ENCODE data around the gene SSR1.
"Not testable (repeated sequence)": the region's sequence is repeated elsewhere in the genome, so short reads cannot be mapped to it uniquely, and the experiment has no call there.

The SSR1 gene

GRCh38 chr6:7316658-7317533 is 3.9 kb upstream of the SSR1 start:
- DNase-seq: no peak

DNA sequence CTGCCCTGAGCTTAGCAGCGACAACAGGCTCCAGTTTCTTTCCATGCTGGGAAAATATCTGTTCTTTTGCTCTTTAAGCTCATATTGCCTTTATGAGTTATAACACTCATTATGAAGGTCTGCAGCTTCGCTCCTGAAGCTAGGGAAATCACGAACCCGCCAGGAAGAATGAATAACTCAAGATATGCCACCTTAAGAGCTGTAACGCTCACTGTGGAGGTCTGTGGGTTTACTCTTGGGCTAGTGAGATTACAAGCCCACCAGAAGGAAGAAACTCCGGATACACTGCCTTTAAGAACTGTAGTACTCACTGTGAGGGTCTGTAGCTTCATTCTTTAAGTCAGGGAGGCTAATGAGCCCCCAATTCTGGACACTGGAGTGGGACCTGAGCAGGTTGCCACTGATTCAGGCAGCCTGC is 3.0 kb upstream of the SSR1 start:
- no peak for DNase-seq

DNA sequence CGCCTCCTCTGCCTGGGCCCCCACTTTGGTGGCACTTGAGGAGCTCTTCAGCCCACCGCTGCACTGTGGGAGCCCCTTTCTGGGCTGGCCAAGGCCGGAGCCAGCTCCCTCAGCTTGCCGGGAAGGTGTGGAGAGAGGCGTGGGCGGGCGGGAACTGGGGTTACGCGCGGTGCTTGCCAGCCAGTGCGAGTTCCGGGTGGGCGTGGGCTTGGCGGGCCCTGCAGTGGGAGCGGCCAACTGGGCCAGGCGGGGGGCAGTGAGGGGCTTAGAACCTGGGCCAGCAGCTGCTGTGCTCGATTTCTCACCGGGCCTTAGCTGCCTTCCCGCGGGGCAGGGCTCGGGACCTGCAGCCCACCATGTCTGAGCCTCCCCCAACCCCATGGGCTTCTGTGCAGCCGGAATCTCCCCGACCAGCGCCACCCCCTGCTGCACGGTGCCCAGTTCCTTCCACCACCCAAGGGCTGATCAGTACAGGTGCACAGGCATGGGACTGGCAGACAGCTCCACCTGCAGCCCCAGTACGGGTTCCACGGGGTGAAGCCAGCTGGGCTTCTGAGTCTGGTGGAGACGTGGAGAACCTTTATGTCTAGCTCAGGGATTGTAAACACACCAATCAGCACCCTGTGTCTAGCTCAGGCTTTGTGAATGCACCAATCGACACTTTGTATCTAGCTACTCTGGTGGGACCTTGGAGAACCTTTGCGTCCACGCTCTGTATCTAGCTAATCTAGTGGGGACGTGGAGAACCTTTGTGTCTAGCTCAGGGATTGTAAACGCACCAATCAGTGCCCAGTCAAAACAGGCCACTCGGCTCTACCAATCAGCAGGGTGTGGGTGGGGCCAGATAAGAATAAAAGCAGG is 2.3 kb upstream of the SSR1 start:
- not testable (repeated sequence) for DNase-seq

DNA sequence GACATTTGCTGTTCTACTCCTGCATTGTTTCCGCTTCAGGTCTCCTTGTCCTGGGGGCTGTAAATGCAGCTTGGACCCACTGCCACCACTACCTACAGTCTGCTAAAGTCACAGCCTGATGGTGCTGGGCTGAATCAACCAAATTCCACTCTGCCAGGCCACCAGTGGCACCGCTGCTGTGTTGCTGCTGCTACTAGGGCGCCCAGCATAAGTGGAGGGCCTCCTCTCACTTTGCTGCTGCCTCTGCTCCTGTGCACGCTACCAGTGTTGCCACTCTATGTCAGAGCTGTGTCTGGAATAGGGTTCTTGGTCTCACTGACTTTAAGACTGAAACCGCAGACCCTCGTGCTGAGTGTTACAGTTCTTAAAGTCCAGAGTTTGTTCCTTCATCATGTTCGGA is 1.4 kb upstream of the SSR1 start:
- no peak for DNase-seq

GRCh38 chr6:7313505-7314165 is 636 bp upstream of the SSR1 start:
- no peak for DNase-seq

DNA sequence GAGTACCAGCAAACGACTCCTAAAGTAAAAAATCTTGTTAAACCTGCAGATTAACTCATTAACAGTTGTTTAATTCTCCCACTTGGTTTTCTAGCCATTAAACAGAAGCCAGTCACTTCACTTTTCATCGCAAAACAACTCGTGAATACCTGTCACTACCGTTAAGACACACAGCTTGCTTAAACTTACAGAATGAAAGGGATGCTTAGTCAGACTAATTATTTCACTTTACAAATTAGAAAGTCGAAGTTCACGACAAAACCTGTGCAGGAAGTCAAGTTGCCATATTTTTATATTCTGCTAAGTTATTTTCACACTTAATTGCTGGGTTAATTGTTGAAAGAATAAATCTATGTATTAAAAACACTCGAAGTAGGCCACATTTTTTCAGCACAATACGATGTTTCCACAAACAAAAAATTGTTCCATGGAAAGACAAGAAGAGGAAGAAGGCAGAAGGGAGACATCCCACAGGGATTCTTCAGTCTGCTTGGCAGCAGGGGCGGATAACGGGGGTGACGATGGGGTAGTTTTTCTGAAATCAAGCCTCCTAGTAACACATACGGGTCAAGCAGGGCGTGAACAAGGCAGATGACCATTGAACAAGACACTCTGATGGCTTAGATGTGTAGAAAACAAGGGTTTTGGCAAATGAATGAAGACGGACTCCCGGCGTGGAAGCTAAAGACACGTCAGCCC is 933 bp downstream of the SSR1 start:
- no peak for DNase-seq

- DNase-seq: no peak
Observed at GRCh38 chr6:7311176-7311575, 1.8 kb downstream of the SSR1 start.

DNA sequence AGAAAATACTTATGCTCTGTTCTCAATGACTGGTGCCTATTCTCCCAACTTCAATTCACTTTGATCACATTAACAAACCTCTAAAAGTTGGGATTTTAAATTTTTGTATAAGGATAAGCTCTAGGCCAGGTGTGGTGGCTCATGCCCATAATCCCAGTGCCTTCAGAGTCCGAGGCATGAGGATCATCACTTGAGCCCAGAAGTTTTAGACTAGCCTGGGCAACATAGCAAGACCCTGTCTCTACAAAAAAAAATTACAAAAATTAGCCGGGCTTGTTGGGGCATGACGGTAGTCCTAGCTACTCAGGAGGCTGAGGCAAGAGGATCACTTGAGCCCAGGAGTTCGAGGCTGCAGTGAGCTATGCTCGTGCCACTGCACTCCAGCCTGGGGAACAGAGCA is 3.9 kb downstream of the SSR1 start:
- DNase-seq: no peak

GRCh38 chr6:7307533-7307932 is 5.5 kb downstream of the SSR1 start:
- no peak for DNase-seq

- no peak for DNase-seq
Observed at GRCh38 chr6:7304821-7305220, 8.2 kb downstream of the SSR1 start.

DNA sequence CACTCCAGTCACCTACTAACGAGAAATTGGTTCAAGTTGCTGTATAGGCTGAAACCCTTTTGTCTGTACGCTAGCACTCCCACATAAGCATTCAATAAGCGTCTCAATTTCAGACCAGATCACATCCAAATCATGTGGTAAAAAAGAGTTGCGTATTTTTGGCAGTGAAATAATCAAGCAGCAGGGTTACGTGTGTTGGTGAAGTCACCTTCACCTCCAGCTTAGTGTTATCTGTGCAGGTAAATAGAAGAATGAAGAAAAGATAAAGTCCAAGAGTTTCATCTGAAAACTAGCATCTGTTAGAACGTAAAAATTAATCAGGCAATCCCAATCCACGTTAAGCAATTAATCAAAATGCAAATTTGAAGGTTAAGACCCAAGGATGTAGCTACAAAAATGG is 11.3 kb downstream of the SSR1 start:
- no peak for DNase-seq

GRCh38 chr6:7300926-7301325 is 12.1 kb downstream of the SSR1 start:
- DNase-seq: no peak

DNA sequence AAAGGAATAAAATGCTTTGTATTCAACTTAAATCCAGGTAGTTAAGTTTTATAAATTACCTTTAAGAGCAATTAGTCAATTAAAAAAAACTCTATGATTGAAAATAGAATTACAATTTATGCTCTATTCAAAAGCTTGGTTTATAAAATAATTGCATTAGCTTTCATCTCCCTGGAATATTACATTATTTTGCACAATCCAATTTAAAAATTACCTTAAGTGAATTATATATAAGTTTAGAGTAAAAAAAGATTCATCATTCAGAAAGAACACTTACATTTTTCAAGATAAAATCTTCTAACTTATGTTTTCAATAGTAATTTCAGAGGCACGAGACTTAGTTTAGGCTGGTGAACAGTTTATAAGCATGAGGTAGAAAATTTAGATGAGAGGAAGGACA is 14.9 kb downstream of the SSR1 start:
- DNase-seq: no peak

DNA sequence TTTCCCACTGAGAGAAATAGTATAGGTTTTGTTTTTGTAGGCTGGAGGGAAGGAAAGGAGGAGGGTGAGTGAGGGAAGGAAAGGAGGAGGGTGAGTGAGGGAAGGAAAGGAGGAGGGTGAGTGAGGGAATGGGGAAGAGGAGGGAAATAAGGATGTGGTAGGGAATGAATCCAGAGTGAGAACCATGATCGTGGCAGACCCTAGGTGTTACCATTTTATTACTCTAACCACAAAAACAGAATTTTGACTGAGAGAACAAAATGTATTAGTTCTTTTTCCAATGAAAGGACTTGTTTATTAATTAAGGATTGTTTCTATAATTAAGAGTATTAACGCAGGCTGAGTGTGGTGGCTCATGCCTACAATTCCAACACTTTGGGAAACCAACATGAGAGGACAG is 16.4 kb downstream of the SSR1 start:
- no peak for DNase-seq

- no peak for DNase-seq
Observed at GRCh38 chr6:7295916-7296315, 17.1 kb downstream of the SSR1 start.

- DNase-seq: no peak
Observed at GRCh38 chr6:7292596-7293255, 20.3 kb downstream of the SSR1 start.

DNA sequence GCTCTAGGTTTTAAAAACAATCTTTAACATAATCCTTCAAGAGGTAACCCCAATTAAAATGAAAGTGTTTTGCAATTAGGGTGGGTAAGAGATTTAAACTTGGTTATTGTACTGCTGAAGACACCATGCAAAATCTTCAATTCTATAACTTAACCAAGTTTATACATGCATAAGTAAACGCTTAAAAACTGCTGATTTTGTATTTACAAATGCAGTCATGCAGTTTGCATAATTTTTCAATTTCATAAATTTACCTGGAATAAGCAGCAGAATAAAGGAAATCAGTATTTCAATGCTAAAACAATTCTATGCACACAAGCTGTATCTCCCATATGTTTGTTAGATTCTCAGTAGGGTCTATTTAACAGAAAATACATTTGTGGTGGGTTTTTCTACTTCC is 22.9 kb downstream of the SSR1 start:
- DNase-seq: no peak

GRCh38 chr6:7285416-7285815 is 27.6 kb downstream of the SSR1 start:
- DNase-seq: no peak

DNA sequence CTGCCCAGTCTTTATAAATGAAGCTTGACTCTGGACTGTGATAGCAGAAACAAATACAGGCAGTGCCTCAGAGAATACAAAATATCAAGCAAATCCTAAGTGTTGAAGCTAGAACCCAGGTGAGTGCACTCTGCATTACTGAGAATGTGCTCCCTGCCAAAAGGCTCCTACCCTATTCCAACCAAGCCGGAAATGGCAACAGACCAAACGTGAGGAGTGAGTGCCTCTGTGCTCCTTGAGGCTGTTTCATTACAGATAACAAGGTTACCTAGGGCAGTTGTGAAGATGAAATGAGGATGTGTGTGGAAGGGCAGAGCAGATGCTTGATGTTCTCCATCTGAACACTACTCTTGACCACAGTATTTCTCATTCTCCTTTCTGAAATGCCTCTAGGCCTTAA is 29.3 kb downstream of the SSR1 start:
- no peak for DNase-seq

DNA sequence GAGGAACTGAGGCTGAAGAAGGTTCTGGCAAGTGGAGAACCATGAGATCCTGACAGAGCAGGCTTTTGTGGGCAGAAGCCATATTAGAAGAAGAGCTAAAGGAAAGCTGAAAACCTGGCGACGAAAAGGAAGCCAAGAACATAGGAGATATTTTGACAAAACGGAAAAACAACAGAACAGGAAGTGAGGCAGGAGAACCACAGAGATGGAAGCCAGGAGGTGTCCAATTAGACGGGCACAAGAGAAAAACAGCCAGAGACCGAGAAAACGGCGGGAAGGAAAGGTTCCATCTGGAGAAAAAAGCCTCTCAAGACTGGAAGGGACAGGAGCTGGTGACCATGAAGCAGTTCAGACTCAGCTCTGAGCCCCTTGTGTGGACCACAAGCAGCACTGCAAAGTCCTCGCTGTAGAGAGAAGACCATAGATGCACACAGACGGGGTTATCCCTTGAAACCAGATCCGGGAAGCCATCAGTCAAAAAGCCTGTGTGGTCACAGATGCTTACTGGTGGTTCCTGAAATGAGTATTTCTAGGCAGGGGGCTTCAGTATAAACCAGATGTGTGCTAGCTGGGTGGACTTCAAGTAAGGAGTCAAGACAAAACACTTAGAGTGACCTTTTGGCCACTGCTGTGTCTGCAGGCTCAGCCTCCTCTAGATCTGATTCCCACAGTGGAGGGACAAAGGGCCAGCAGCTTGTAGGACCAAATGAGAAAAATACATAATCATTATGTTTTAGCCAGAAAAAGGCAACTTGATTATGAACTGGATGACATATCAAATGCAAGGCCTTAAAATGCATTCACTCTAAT is 30.7 kb downstream of the SSR1 start:
- DNase-seq: no peak

DNA sequence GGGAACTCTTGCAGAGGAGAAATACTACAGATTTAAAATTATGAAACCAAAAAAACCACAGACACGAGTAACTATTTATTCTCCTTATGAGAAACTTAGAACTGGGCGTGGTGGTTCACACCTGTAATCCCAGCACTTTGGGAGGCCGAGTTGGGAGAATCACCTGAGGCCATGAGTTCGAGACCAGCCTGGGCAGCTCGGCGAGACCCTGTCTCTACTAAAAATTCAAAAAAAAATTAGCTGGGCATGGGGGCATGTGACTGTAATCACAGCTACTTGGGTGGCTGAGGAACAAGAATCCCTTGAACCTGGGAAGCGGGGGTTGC is 36.8 kb downstream of the SSR1 start:
- DNase-seq: no peak

DNA sequence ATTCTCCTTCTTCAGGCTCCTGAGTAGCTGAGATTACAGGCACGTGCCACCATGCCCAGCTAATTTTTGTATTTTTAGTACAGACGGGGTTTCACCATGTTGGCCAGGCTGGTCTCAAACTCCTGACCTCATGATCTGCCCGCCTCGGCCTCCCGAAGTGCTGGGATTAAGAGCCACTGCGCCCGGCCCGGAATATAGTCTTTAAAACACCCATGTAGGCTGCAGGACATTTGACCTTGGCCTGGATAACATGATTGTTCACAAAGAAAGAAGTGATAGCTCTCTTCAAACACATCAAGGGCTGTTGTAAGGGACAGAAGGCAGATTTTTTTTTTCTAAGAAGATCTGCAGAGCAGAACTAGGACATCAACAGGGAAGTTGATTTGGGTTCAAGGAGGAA is 38.5 kb downstream of the SSR1 start:
- DNase-seq: not testable (repeated sequence)

Data from NCI-H524 treated with DMSO at 0.1 percent for 48 hours (cell line).